Smooth muscle cell (in vitro differentiated cells): ENCODE measurements around the gene CACFD1. TPM values are rescaled to one million over a fixed set of nuclear protein-coding genes. Genes with fewer than 3 reads are reported as not detected.

ENCODE experiments used
- DNase-seq: peaks from one replicate; lab custom pipeline; 2025; ENCODE audit not compliant: unreplicated experiment; lab: John Stamatoyannopoulos, UW
- H2AFZ ChIP-seq: fragments of 200-600 bp; sonication (generic); 2 replicates; pipeline ENCODE4 v1.6.0; 2016; ENCODE audit warnings: antibody characterized with exemption, low read depth, mild to moderate bottlenecking
- H3F3A ChIP-seq: fragments of 200-600 bp; sonication (generic); 2 replicates; pipeline ENCODE4 v1.6.0; 2017; ENCODE audit warnings: antibody characterized with exemption, low read depth
- H3K27ac ChIP-seq: fragments of 200-600 bp; sonication (generic); 2 replicates; pipeline ENCODE4 v1.5.1; 2016; ENCODE audit warnings: low read depth, mild to moderate bottlenecking
- H3K27me3 ChIP-seq: fragments of 200-600 bp; sonication (generic); 2 replicates; pipeline ENCODE4 v1.6.1; 2016; ENCODE audit warnings: low read depth, mild to moderate bottlenecking
- H3K36me3 ChIP-seq: fragments of 200-600 bp; sonication (generic); 2 replicates; pipeline ENCODE4 v1.5.1; 2016; ENCODE audit warnings: low read depth
- H3K4me1 ChIP-seq: fragments of 200-600 bp; sonication (generic); 2 replicates; pipeline ENCODE4 v1.5.1; 2016; ENCODE audit warnings: low read depth
- H3K4me2 ChIP-seq: fragments of 200-600 bp; sonication (generic); 2 replicates; pipeline ENCODE4 v1.6.0; 2016; ENCODE audit warnings: mild to moderate bottlenecking
- H3K4me3 ChIP-seq: fragments of 200-600 bp; sonication (generic); 2 replicates; pipeline ENCODE4 v1.5.1; 2016; ENCODE audit warnings: mild to moderate bottlenecking
- H3K79me2 ChIP-seq: fragments of 200-600 bp; sonication (generic); 2 replicates; pipeline ENCODE4 v1.6.0; 2016; ENCODE audit warnings: low read depth, mild to moderate bottlenecking
- H3K9ac ChIP-seq: fragments of 200-600 bp; sonication (generic); 2 replicates; pipeline ENCODE4 v1.6.0; 2016; ENCODE audit warnings: low read depth
- H3K9me3 ChIP-seq: fragments of 200-600 bp; sonication (generic); replicated peaks from 2 replicates; pipeline ENCODE4 v1.5.1; 2016; ENCODE audit warnings: low read depth
- H4K20me1 ChIP-seq: fragments of 200-600 bp; sonication (generic); 2 replicates; pipeline ENCODE4 v1.6.0; 2016; ENCODE audit warnings: low read depth
- WGBS: methylation state at CpG from one replicate; pipeline ENCODE4 v1.1.7; 2016; ENCODE audit warnings: low lambda C conversion rate; 5-methylcytosine and 5-hydroxymethylcytosine counted together
- polyA plus RNA-seq: library from polyadenylated mRNA; unstranded; fragments of >200 nt; fragmentation: Nextera tagmentation; extraction: Ambion mirVana; gene quantifications from 2 replicates; pipeline ENCODE4 v1.2.1, GENCODE V29; 2016
- total RNA-seq: library from RNA; depleted of rRNA; stranded (reverse); fragments of >200 nt; gene quantifications from 2 replicates; pipeline ENCODE4 v1.2.3, GENCODE V29; 2014
- TF ChIP-seq, protein P1 (sequence below): fragments of 200-600 bp; sonication (generic); IDR thresholded peaks from 2 replicates; pipeline ENCODE4 v1.5.1; 2017; ENCODE audit warnings: borderline replicate concordance, mild to moderate bottlenecking, antibody characterized with exemption; ENCODE audit not compliant: insufficient read depth, poor library complexity, severe bottlenecking

CACFD1 gene
- total and polyA plus RNA-seq, 2 experiments from 2014 or later = 5.8 to 27.1 TPM

DNA sequence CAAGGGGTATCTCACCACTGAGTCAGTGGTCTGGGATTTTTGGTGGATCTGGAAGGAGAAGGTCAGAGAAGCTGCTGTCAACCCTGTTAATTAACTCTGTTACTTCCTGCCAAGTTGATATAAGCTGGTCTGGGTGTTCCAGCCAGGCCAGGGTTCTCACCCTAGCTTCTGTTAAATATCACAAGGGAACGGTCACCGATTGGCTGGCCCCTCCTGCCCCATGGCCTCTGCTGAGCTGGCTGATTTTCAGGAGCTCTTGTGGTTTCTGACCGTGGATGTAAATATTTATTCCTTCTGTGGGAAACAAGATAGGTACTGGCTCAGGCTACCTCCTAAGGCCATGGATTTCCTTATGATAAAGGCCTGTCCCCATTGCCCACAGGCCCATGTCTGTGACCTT, 36.6 kb upstream of the CACFD1 start:
- no peak overlapping the region for H3K4me2 ChIP-seq
- 42% methylated on average over 3 of the region's 3 CpGs for WGBS
- peaks cover 8% of the 10 kb centered on the region for H3K4me1 ChIP-seq
- H3K9ac ChIP-seq = no peak overlapping the region
- TF ChIP-seq, protein P1, sequence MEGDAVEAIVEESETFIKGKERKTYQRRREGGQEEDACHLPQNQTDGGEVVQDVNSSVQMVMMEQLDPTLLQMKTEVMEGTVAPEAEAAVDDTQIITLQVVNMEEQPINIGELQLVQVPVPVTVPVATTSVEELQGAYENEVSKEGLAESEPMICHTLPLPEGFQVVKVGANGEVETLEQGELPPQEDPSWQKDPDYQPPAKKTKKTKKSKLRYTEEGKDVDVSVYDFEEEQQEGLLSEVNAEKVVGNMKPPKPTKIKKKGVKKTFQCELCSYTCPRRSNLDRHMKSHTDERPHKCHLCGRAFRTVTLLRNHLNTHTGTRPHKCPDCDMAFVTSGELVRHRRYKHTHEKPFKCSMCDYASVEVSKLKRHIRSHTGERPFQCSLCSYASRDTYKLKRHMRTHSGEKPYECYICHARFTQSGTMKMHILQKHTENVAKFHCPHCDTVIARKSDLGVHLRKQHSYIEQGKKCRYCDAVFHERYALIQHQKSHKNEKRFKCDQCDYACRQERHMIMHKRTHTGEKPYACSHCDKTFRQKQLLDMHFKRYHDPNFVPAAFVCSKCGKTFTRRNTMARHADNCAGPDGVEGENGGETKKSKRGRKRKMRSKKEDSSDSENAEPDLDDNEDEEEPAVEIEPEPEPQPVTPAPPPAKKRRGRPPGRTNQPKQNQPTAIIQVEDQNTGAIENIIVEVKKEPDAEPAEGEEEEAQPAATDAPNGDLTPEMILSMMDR = no peak
- DNase-seq = no peak
- H3K79me2 ChIP-seq = no peaks in the 10 kb centered on the region
- no peak overlapping the region for H3K27ac ChIP-seq
- H3K4me3 ChIP-seq = no peak overlapping the region
- H2AFZ ChIP-seq = no peak overlapping the region
- H3K36me3 ChIP-seq = no peaks in the 10 kb centered on the region
- H3K9me3 ChIP-seq = no peaks in the 10 kb centered on the region
- H3K27me3 ChIP-seq = peaks cover 10% of the 10 kb centered on the region
- no peaks in the 10 kb centered on the region for H4K20me1 ChIP-seq
- H3F3A ChIP-seq = peaks cover 4% of the 10 kb centered on the region

GRCh38 chr9:133424187-133424586, 35.6 kb upstream of the CACFD1 start:
- H3K4me2 ChIP-seq = no peak overlapping the region
- no peak overlapping the region for H3K4me3 ChIP-seq
- H3K9ac ChIP-seq = no peak overlapping the region
- no peak for DNase-seq
- H2AFZ ChIP-seq = no peak overlapping the region
- no peak overlapping the region for H3K27ac ChIP-seq
- peaks cover 2% of the 10 kb centered on the region for H3K4me1 ChIP-seq
- no peaks in the 10 kb centered on the region for H3K79me2 ChIP-seq
- no peaks in the 10 kb centered on the region for H3K36me3 ChIP-seq
- WGBS = 94% methylated on average over 12 of the region's 12 CpGs
- TF ChIP-seq, protein P1 = no peak
- peaks cover 11% of the 10 kb centered on the region for H3K27me3 ChIP-seq
- no peaks in the 10 kb centered on the region for H3F3A ChIP-seq
- H4K20me1 ChIP-seq = no peaks in the 10 kb centered on the region
- no peaks in the 10 kb centered on the region for H3K9me3 ChIP-seq

GRCh38 chr9:133425049-133425632, 34.6 kb upstream of the CACFD1 start:
- H4K20me1 ChIP-seq = no peaks in the 10 kb centered on the region
- no peaks in the 10 kb centered on the region for H3K36me3 ChIP-seq
- H2AFZ ChIP-seq = no peak overlapping the region
- H3K4me1 ChIP-seq = peaks cover 2% of the 10 kb centered on the region
- H3K27me3 ChIP-seq = peaks cover 11% of the 10 kb centered on the region
- H3K27ac ChIP-seq = no peak overlapping the region
- H3K4me3 ChIP-seq = no peak overlapping the region
- H3K9ac ChIP-seq = no peak overlapping the region
- H3K79me2 ChIP-seq = no peaks in the 10 kb centered on the region
- TF ChIP-seq, protein P1 = no peak
- no peaks in the 10 kb centered on the region for H3F3A ChIP-seq
- WGBS = 92% methylated on average over 22 of the region's 22 CpGs
- no peak for DNase-seq
- H3K4me2 ChIP-seq = no peak overlapping the region
- H3K9me3 ChIP-seq = no peaks in the 10 kb centered on the region

GRCh38 chr9:133426011-133426410, 33.8 kb upstream of the CACFD1 start:
- Histone ChIP-seq H3F3A (no peaks in the 10 kb centered on the region), H3K36me3 (no peaks in the 10 kb centered on the region), H3K79me2 (no peaks in the 10 kb centered on the region), H4K20me1 (no peaks in the 10 kb centered on the region), H3K27ac (no peak overlapping the region), H3K4me1 (peaks cover 2% of the 10 kb centered on the region), H2AFZ (no peak overlapping the region), H3K4me3 (no peak overlapping the region), H3K9ac (no peak overlapping the region), H3K9me3 (no peaks in the 10 kb centered on the region), H3K27me3 (peaks cover 11% of the 10 kb centered on the region), H3K4me2 (no peak overlapping the region)
- no peak for DNase-seq
- 96% methylated on average over 11 of the region's 11 CpGs for WGBS
- TF ChIP-seq, protein P1 = no peak
